Stimulated activated CD4-positive, alpha-beta T cell treated with anti-CD3 and anti-CD28 coated beads, Interleukin-15, amount 100 ng/mL, for 48 hours (primary cell): ENCODE data around the gene CLSTN3.
"Not testable (repeated sequence)": the region's sequence is repeated elsewhere in the genome, so short reads cannot be mapped to it uniquely, and the experiment has no call there.

Experiments used
- DNase-seq, 2 donors: peaks; one replicate each; pipeline ENCODE4 v3.0.0-alpha.2; 2020; ENCODE audit warnings: low read depth in 2 of 2

CLSTN3 gene

DNA sequence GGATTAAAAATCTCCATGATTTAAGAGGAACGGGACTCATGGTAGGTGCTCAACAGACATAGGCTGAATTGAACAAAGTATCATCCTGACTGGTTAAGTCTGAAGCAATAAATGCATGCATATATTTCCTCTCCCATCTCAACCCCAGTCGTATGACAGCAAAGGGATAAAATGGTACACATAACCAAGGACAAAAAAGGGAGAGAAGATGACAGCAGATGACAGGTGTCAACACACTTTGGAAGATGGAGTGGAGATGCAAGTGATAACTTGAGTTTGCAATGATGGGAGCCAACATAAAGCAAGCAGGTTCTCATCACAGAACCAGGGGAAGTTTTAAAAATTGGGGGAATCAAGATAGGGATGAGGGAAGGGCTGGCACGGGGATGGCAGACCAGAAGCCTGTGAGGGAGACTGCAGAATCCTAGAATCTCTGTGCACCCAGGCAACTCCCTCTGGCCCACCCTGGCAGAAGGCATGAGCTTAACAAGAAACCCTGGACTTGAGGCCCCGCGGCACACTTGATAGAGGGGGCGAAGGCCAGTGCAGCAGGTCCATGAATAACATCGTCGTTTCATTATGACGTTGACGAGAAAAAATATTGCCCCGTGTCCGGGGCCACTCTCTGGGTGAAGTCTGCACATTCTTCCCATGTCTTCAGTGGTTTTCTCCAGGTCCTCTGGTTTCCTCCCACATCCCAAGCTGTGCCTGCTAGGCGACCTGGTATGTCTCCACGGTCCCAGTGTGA is 26.2 kb upstream of the CLSTN3 start:
- no peak for DNase-seq

DNA sequence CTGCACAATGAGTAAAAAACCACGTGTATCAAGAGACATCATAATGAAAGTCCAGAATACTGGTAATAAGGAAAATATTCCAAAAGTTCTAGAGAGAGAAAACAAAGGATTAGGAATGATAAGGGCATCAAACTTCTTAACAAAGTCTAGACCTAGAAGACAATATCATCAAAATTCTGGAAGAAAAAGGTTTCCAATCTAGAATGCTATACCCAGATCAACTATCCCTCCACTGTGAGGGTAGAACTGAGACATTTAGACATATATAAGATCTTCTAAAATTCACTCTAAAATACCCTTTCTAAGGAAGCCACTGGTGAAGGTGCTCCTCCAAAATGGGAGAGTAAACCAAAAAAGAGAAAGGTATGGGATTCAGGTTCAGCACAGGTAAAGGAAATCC is 24.1 kb upstream of the CLSTN3 start:
- DNase-seq = no peak

DNA sequence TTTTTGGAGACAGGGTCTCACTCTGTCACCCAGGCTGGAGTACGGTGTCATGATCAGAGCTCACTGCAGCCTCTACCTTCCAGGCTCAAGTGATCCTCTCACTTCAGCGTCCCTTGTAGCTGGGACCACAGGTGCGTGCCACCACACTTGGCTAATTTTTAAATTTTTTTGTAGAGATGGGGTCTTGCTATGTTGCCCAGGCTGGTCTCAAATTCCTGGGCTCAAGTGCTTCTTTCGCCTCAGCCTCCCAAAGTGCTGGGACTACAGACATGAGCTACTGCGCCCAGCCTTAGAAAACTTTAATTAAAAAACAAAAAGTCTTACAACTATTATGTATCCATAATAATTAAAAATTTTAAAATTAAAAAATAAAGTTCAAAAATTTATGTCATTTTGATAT is 23.0 kb upstream of the CLSTN3 start:
- not testable (repeated sequence) for DNase-seq

DNA sequence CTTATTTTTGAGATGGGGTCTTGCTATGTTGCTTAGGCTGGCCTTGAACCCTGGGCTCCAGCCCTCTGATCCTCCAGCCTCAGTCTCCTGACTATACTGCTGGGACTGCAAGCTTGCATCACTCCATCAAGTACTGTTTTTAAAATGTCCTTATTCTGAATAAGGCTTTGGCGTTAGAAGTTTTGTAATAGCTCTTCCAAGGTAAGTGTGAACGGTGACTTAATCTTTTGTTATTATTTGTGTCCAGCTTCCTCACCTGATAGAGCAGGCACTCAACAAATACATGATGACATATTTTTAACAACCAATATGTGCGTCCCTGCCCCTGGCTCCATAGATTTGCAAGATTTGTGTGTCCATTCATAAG is 22.6 kb upstream of the CLSTN3 start:
- DNase-seq = no peak

DNA sequence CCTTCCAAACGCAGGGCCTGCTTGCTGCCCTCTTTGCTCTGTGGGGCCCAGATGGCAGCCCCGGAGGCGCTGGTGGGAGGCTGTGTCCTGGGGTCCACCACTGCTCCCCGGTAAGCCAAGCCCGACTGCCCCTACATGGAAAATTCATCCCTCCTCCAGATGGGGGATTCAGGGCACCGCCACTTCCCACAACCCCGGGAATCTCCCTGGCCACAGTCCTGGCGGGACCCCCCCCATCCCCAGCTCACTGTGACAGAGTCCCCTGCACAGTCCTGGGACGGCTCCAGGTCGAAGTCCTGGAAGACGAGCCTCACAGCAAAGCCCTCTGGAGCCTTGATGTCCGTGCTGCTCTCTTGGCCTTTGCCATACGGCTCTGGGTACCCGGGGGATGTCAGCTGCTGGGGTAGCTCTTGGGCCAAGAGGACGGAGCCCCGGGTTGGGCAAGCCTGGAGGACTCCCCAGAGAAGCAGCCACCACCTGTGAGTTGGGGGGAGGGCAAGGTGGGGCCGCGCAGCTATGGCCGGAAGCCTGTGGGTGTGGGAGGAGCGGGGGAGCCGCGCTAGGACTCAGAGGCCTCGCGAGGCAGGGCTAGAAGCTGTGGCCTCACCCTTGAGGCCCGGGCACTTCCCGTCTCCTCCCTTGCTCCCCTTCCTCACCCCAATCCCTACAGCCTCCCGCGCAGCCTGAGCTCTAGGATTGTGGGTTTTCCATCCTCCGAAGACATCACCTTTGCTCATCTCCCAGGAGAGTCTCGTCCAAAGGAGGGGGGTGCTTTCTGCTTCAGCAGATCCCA is 22.0 kb upstream of the CLSTN3 start:
- DNase-seq = peak; percentile 72 to 76

DNA sequence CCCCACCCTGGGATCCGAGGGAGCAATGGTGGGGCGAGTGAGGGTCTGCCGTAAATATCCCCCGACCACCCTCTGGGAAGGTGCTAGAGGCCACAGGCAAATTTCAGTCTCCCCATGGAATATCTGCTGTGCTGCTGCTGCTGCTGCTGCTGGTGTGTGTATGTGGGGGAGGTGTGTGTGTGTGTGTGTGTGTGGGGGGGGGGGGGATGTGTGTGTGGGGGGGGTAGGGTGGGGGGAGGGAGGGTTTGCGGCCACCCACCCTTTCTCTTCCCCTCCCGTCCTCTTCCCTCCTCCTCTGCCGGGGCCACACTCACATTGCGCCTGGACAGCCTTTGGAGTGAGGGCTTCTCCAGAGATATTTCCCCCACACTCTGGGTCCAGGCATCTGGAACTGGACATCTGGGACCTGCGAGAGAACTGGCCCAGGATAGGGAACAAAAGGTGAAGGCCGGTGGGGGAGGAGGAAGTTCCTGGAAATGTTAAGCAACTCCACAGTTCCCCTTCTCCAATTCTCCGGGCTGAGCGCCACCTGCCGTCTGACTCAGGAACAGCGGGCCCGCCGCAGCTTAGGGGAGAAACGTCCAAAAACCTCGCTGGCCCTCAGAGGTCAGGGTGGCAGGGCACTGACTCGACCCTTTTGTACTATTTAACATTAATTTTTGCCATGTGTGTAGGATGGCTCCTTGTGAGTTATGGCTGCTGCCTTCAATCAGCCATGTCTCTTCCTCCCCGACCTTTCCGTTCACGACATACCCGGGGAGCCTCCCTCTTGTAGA is 21.2 kb upstream of the CLSTN3 start, which contains the start of gene C1RL:
C1RL (minus strand) TSS at position 419 of the 776 bp plus-strand sequence; CDS start at position 385, 34 bp downstream.
- DNase-seq = peak; percentile 61 to 82

GRCh38 chr12:7109572-7109920 is 20.6 kb upstream of the CLSTN3 start:
- DNase-seq = no peak

DNA sequence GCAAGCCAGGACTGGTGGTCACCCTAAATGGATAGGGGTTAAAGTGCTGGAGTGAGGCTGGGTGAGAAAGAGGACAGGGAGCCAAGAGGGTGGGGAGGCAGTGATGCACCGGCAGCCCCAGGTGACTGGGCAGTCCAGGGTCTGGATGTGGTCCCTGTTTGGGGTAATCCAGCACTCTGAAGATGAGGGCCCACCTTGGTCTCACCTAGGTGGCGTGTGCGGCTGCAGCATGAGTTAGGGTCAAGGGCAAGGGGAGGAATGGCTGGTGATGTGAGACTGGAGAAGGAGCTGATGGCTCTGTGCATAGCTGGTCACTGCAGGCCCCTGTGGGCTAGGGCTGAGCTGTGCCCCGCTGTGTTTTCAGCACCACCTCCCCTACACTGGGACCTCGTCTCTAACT is 19.5 kb upstream of the CLSTN3 start:
- no peak for DNase-seq

DNA sequence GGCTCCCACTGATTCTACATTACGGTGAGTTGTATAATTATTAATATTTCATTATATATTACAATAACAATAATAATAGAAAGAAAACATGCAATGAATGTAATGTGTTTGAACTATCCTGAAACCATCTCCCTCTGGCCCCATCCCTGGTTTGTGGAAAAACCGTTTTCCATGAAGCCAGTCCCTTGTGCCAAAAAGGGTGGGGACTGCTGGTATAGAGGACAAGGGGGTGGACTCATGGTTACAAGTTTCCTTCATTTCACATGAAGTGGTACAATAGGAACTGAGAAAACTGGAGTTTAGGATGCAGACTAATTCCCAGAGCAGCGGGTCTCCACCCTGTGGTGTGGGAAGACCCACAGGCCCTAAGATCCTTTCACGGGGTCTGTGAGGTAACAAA is 18.1 kb upstream of the CLSTN3 start:
- DNase-seq = no peak

GRCh38 chr12:7113389-7113871 is 16.7 kb upstream of the CLSTN3 start:
- DNase-seq = no peak

- DNase-seq = no peak
These were observed 16.2 kb upstream of the CLSTN3 start for GRCh38 chr12:7114008-7114407.

- DNase-seq = no peak
These were observed 15.3 kb upstream of the CLSTN3 start for GRCh38 chr12:7114851-7115250.

GRCh38 chr12:7116196-7116595 is 14.0 kb upstream of the CLSTN3 start:
- no peak for DNase-seq

DNA sequence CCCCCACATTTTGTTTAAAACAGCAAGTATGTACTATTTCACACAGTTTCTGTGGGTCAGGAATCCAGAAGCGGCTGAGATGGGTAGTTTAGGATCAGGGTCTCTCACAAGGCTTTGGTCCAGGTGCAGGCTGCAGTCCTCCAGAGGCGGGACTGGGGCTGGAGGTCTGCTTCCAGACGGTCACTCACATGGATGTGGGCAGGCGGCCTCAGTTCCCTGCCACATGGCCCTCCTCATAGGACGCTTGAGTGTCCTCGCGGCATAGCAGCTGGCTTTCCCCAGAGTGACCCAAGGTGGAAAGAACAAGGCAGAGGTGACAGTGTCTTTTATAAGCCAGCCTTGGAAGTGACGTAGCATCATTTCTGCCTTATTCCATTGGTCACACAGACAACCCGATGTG is 13.3 kb upstream of the CLSTN3 start:
- DNase-seq = no peak

GRCh38 chr12:7117670-7118069 is 12.5 kb upstream of the CLSTN3 start:
- no peak for DNase-seq

DNA sequence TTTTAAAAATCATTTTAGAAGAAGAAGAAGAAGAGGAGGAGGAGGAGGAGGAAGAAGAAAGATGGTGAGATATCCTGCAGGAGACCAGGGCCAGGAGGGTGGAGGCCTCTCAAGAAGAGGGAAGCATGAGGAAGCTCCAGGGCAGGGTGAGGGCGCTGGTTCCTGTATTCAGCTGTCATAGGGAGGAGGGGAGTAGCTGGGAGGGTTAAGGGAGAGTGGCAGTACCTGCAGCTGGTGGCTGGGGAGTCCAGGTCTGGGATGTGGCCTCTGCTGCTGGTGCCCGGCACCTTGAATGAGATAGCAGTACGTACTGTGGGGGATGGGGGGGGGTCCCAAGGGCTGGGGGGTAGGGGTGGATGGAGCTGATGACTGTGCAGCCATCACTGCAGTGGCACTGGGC is 11.3 kb upstream of the CLSTN3 start:
- DNase-seq = no peak

- DNase-seq = no peak
These were observed 10.0 kb upstream of the CLSTN3 start for GRCh38 chr12:7120166-7120565.

- no peak for DNase-seq
These were observed 8.8 kb upstream of the CLSTN3 start for GRCh38 chr12:7121324-7121723.

DNA sequence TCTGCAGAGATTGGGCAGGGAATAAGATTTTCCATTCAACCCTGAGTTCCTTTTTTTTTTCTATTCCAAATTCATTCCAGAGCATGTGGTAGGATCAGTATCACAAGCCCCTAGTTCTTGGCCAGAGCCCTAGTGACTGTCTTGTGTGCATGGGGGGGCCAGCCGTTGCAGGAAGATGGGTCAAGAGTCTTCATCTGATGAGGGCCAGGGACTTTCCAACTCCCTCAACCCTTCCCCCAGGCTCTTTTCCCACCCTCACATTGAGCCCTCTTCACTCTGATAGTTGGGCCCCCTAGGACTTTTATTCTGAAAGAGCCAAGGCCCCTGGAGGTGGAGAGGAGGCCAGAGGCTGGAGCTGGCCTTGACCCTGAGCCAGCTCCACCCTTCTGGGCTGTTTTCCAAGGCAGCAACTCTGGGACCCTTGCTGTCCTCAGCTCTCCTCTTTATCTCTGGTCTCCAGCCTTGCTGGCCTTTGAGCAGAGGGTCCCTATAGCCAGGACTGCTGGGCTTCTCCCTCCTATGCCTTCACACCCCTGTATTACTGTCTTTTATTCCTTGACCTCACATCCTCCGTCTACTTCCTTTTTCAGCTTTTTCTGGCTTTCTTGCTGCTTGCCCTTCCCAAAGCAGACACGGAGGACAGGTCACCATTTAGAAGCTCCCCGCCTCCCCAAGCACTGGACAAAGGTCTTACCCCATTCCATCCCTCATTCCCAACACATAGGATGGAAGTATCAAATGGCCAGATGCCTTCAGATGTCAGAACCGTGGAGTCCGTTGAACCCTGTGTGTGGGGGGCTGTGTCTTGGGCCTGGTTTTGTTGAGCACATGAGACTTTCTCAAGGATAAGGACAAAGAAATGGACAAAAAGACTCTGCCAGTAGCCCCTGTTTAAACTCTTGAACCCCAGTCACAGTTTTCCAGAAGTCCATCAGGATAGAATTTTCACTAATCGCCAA is 7.1 kb upstream of the CLSTN3 start:
- no peak for DNase-seq

DNA sequence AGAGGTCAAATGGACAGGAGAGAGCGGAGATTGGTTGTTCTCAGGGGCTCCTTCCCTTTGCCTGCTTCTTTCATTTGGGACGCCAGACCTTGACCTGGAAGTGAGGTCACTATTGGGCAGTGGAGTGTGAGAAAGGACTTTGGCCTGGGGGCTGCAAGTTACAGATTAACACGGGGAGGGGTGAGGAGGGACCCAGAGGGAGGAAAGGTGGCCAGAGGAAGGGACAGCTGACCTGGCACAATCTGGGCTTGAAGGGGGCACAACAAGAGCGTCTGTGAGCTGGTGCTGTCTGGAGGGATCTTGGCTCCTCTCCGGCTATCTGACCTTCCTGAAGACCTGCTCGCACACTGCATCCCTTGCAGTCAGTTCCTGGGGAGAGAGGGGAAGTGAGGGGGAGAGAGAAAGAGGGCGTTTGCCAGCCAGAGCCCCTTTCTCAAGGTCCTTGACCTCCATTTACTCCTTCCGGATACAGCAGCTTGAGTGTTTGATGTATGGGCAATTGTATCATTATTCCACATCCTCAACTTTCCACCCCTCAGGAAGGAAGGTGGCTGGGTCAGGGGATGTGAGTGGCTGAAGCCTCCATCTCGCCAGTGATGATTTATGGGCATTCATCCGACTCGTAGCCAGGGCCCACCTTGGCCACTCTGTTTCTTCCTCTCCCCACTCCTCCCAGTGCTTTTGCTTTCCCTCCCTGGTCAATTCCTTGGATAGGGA is 6.2 kb upstream of the CLSTN3 start:
- DNase-seq = no peak
